ENCODE measurements around the gene ZNF316.

The ZNF316 gene

DNA sequence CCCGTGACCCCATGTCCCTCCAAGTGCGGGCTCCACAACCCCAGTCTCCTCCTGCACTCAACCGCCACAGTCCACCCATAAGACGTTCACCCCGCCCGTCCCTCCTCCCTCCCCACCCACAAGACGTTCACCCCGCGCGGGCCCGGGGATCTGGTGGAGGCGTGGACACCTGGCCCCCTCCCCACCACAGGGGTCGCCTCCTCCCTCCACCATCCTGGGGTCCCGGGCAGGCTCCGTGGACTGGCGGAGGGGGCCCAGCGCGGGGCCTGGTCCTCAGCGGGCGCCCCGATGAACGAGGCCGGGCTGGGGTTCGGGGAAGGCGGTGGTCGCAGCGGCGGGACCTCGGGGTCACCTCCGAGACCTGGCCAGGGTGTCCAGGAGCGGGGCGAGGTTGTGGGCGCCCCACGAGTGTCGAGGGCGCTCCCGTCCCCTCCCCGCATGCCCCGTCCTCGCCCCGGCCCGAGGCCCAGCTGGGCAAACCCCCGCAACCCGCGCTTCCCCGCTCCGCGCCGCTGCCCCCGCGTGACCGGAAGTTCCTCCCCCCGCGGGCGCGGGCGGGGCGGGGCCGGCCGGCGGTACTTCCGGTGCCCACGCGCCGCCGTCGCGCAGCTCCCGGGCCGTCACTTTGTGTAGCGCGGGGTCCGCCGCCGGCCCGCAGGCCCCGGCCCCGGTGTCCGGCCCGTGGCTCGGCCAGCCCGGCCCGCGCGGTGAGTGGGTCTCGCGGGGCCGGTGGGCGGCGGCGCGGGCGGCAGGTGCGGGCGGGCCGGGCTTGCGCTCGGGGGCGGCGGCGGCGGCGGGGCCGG lies at the start of gene ZNF316:
ZNF316 (plus strand) TSS at position 578 of the 803 bp plus-strand sequence. CDS start 5,092 bp downstream, outside the sequence.
- Mint-ChIP-seq H3K27me3 (no peaks in the 10 kb centered on the region), H3K9me3 (no peaks in the 10 kb centered on the region), H3K36me3 (ENCODE audit: low read depth) (peaks cover 21% of the 10 kb centered on the region), H3K4me3 (peak within 1 kb of the TSS; percentile 83), H3K4me1 (peaks cover 29% of the 10 kb centered on the region), H3K27ac (peak within 1 kb of the TSS; percentile 87)
- DNase-seq = peak; percentile 70
- ATAC-seq = peak; percentile 15

DNA sequence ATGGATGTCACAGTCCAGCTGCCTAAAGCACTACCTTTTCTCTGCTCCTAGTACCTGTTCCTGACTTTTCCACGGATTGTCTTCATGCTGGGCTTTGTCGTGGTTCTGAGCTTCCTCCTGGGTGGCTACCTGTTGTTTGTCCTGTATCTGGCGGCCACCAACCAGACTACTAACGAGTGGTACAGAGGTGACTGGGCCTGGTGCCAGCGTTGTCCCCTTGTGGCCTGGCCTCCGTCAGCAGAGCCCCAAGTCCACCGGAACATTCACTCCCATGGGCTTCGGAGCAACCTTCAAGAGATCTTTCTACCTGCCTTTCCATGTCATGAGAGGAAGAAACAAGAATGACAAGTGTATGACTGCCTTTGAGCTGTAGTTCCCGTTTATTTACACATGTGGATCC lies 48.6 kb upstream of the ZNF316 start:
- peak overlapping the region; percentile 37 for H3K27ac Mint-ChIP-seq
- H3K27me3 Mint-ChIP-seq = no peaks in the 10 kb centered on the region
- no peak for DNase-seq
- ATAC-seq = no peak
- peaks cover 14% of the 10 kb centered on the region for H3K4me1 Mint-ChIP-seq
- H3K4me3 Mint-ChIP-seq = peak overlapping the region; percentile 45
- peaks cover 38% of the 10 kb centered on the region for H3K36me3 Mint-ChIP-seq (ENCODE audit: low read depth)
- no peaks in the 10 kb centered on the region for H3K9me3 Mint-ChIP-seq

DNA sequence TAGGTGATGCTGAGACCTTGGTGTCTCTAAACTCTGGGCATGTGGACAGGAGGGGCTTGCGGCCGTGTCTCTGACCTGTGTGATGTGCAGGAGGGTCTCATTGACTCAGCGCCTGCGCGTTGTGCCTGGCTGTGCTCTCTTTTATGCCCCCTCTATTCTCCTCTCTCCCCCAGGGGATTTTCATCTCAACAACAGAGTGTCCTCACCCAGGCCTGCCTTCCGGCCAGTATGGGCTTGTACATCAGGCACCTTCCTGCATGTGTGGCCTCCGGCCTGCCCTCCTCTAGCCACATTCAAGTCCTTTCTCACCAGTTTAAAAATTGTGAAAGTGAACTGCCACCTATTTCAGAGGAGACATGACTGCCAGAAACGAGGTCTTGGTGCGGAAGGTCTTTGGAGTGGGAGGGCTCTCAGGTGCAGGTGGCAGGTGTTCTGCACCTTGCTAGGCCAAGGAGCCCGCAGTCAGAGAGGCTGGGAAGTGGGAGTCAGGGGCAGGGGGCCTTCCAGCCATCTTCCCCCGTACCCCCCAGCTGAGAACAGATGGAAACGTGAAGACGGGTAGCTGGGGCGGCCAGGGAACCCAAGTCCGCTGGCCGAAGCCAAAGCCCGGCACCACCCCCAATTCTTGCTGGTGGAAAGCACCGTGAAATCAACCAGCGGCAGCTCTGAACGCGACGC lies 47.8 kb upstream of the ZNF316 start:
- H3K4me3 Mint-ChIP-seq = peak overlapping the region; percentile 75
- no peak for ATAC-seq
- no peak for DNase-seq
- no peaks in the 10 kb centered on the region for H3K9me3 Mint-ChIP-seq
- peak overlapping the region; percentile 69 for H3K27ac Mint-ChIP-seq
- H3K27me3 Mint-ChIP-seq = no peaks in the 10 kb centered on the region
- H3K4me1 Mint-ChIP-seq = peaks cover 14% of the 10 kb centered on the region
- peaks cover 43% of the 10 kb centered on the region for H3K36me3 Mint-ChIP-seq (ENCODE audit: low read depth)

DNA sequence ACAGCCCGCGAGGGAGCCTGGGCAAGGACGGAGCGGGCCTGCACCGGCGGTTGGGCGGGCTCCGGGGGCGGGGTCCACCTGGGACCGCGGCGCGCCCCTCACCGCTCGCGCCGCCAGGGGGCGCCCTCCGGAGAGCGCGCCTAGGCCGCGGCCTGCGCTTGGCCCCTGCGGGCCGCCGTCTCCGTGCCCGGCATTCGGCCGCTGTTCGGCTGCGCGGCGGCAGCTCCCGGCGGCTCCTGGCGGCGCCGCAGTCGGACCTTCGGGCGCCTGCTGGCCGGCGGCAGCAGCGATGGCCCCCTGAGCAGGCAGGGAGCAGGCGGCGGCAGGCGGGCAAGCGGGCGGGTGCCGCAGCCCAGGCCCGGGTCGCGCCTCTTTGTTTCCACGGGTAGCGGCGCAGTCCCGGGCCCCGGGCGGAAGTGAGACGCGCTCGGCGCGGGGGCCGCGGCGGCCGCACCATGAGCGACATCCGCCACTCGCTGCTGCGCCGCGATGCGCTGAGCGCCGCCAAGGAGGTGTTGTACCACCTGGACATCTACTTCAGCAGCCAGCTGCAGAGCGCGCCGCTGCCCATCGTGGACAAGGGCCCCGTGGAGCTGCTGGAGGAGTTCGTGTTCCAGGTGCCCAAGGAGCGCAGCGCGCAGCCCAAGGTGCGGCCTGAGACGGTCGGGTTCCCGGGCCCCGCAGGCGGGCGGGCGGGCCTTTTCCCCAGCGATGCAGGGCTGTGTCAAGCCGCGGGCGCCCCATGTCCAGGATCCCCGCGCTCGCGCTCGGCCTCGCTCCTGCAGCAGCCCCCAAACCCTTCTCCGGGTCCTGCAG lies 47.1 kb upstream of the ZNF316 start, which contains the start of gene INTS15:
INTS15 (plus strand) TSS at position 193 of the 816 bp plus-strand sequence; CDS start at position 456, 263 bp downstream.
- peaks cover 14% of the 10 kb centered on the region for H3K4me1 Mint-ChIP-seq
- H3K27ac Mint-ChIP-seq = peak within 1 kb of the TSS; percentile 91
- H3K4me3 Mint-ChIP-seq = peak within 1 kb of the TSS; percentile 93
- ATAC-seq (peak; percentile 94), DNase-seq (peak; percentile 88)
- H3K27me3 Mint-ChIP-seq = no peaks in the 10 kb centered on the region
- H3K9me3 Mint-ChIP-seq = no peaks in the 10 kb centered on the region
- peaks cover 38% of the 10 kb centered on the region for H3K36me3 Mint-ChIP-seq (ENCODE audit: low read depth)

DNA sequence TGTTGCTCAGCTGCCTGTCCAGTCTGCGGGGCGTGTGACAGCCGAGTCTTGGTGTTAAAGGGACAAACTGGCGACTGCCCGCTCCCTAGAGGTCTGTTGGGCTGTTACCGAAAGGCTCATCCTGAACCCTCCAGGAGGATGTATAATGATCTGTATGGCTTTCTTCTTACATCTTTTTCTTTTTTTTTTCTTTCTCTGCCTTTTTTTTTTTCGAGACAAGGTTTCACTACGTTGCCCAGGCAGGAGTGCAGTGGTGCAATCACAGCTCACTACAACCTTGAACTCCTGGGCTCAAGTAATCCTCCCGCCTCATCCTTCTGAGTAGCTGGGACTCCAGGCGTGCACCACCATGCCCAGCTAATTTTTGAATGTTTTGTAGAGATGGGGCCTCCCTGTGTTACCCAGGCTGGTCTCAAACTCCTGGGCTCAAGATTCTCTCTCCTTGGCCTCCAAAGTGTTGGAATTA lies 46.4 kb upstream of the ZNF316 start:
- Mint-ChIP-seq H3K4me3 (peak overlapping the region; percentile 93), H3K9me3 (no peaks in the 10 kb centered on the region), H3K27ac (peak overlapping the region; percentile 91), H3K27me3 (no peaks in the 10 kb centered on the region), H3K4me1 (peaks cover 14% of the 10 kb centered on the region), H3K36me3 (ENCODE audit: low read depth) (peaks cover 36% of the 10 kb centered on the region)
- no peak for DNase-seq
- ATAC-seq = no peak

DNA sequence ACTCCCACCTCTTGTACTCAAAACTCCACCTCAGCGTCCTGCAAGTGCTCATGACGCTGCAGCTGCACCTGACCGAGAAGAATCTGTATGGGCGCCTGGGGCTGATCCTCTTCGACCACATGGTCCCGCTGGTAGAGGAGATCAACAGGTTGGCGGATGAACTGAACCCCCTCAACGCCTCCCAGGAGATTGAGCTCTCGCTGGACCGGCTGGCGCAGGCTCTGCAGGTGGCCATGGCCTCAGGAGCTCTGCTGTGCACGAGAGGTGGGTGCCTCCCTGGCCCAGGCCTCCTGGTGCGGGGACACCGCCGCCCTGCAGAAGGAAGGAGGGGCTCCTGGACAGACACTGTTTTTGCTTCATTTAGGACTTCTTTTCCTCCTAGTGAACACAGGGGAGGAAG lies 37.0 kb upstream of the ZNF316 start:
- ATAC-seq (no peak), DNase-seq (no peak)
- H3K36me3 Mint-ChIP-seq (ENCODE audit: low read depth) = peaks cover 37% of the 10 kb centered on the region
- H3K4me3 Mint-ChIP-seq = no peak overlapping the region
- H3K9me3 Mint-ChIP-seq = no peaks in the 10 kb centered on the region
- H3K27ac Mint-ChIP-seq = no peak overlapping the region
- H3K27me3 Mint-ChIP-seq = no peaks in the 10 kb centered on the region
- peaks cover 2% of the 10 kb centered on the region for H3K4me1 Mint-ChIP-seq

DNA sequence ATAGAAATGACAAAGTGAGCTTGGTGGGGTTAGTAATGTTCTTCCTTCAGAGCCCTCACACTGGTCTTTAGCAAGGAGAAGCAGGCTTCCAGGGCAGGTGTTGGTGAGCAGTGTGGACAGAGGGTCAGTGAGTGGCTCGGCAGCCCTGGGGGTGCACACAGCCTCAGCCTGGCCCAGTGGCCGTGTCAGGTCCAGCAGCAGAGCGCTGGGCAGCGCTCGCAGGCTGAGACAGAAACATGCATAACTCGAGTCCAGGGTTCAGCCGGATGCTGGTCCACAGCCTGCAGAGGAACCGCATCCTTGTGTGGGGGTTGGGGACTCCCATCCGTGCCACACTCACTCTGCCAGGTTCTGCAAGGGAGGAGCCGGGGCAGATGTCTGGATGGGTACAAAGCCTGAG lies 32.7 kb upstream of the ZNF316 start:
- Mint-ChIP-seq H3K9me3 (no peaks in the 10 kb centered on the region), H3K36me3 (ENCODE audit: low read depth) (peaks cover 24% of the 10 kb centered on the region), H3K27me3 (no peaks in the 10 kb centered on the region), H3K27ac (no peak overlapping the region), H3K4me3 (no peak overlapping the region), H3K4me1 (peaks cover 2% of the 10 kb centered on the region)
- ATAC-seq = no peak
- no peak for DNase-seq

DNA sequence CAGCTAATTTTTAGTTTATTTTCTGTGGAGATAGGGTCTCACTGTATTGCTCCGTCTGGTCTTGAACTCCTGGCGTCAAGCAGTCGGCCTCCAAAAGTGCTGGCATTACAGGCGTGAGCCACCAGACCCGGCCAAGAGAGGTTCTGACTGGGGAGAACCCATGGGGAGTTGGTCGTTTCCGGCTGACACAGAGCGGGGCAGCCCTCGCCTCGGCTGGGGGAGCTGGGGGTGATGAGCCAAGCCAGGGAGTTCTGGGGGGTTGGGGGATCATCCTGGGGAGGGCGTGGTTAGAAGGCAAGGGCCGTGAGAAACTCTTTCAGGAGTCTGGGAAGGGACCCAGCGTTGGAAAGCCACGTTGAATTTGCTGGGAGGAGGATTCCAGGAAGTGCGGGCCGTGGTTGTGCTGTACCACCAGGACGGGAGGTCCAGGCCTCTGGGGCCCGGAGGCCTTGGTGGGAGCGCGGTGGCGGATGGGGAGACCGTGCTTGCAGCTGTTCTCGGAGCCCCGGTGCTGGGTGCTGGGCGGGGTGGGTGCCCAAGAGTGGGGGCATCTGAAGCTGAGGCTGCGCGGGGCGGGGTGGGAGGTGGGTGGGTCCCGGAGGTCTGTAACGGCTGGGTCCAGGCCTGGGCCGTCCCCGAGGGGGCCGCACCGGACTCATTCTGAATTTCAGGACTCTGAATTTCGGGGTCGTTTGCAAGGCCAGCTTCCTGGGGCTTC lies 30.1 kb upstream of the ZNF316 start:
- Mint-ChIP-seq H3K4me3 (no peak overlapping the region), H3K36me3 (ENCODE audit: low read depth) (peaks cover 20% of the 10 kb centered on the region), H3K9me3 (no peaks in the 10 kb centered on the region), H3K27ac (no peak overlapping the region), H3K4me1 (peaks cover 2% of the 10 kb centered on the region), H3K27me3 (no peaks in the 10 kb centered on the region)
- DNase-seq (no peak), ATAC-seq (no peak)

DNA sequence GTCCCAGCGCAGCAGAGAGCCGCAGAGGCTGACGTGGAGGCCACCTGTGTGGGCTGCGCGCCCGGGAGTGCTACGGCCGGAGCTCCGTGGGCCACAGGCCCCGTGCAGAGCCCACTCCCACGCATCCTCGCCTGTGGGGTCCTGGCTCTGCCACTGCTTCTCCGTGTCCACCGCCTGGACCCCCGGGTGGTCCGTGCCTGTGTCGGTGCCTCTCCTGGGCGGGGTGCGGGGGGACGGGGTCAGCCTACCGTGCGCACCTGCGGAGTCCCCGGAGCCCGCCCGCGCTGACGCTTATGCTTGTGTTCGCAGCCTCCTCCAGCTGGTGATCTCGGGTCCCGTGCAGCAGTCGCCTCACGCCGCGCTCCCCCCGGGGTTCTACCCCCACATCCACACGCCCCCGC lies 29.5 kb upstream of the ZNF316 start:
- H3K4me1 Mint-ChIP-seq = no peaks in the 10 kb centered on the region
- ATAC-seq (no peak), DNase-seq (no peak)
- no peak overlapping the region for H3K4me3 Mint-ChIP-seq
- no peaks in the 10 kb centered on the region for H3K9me3 Mint-ChIP-seq
- H3K27me3 Mint-ChIP-seq = no peaks in the 10 kb centered on the region
- H3K27ac Mint-ChIP-seq = no peak overlapping the region
- H3K36me3 Mint-ChIP-seq (ENCODE audit: low read depth) = peaks cover 14% of the 10 kb centered on the region

DNA sequence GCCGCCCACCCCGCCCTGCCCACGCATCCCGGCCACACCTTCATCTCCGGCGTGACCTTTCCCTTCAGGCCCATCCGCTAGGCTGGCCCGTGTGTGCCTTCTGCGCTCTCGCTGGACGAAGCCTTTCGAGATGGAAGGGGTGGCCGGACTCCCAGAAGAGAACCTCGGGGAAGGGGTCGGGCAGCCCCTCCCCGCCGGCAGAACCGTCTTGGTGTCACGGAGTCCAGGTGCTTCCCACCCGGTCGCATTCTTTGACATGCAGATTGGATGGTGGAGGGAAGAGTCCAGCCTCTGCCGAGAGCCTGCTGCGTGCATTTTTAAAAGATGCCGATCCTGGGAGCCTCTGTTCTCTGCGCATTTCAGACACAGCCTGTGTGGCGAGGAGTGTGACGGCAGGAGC lies 29.0 kb upstream of the ZNF316 start:
- no peaks in the 10 kb centered on the region for H3K27me3 Mint-ChIP-seq
- no peaks in the 10 kb centered on the region for H3K4me1 Mint-ChIP-seq
- no peak for ATAC-seq
- no peak overlapping the region for H3K4me3 Mint-ChIP-seq
- no peaks in the 10 kb centered on the region for H3K9me3 Mint-ChIP-seq
- H3K36me3 Mint-ChIP-seq (ENCODE audit: low read depth) = peaks cover 12% of the 10 kb centered on the region
- H3K27ac Mint-ChIP-seq = no peak overlapping the region
- DNase-seq = no peak

DNA sequence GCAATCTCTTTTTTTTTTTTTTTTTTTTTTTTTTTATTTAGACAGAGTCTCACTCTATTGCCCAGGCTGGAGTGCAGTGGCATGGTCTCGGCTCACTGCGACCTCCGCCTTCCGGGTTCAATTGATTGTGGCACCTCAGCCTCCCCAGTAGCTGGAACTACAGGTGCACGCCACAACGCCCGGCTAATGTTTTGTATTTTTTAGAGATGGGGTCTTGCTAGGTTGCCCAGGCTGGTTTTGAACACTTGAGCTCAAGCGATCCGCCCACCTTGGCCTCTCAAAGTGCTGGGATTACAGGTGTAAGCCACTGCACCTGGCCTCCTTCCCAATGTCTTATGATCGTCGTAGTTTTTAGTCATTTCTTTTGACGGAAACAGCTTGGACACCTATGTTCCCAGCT lies 28.3 kb upstream of the ZNF316 start:
- Mint-ChIP-seq H3K27ac (no peak overlapping the region), H3K36me3 (ENCODE audit: low read depth) (peaks cover 9% of the 10 kb centered on the region), H3K4me1 (no peaks in the 10 kb centered on the region), H3K27me3 (no peaks in the 10 kb centered on the region), H3K4me3 (no peak overlapping the region), H3K9me3 (no peaks in the 10 kb centered on the region)
- ATAC-seq (no peak), DNase-seq (no peak)

DNA sequence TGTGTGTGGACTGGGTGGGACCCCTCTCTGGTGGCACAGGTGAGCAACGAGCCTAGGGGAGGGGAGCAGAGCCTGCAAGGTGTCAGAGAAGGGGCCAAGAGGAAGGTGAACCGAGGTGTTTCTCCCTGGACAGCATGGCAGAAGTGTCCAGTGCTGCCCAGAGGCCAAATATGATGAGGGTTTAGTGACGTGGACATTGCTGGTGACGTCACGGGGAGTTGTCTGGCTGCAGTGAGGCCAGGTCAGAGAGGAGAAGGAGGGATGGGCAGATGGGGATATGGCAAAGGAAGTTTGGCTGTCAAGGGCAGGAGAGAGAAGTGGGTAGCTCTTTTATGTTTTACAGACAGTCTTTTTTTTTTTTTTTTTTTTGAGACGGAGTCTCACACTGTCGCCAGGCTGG lies 24.3 kb upstream of the ZNF316 start:
- no peak for ATAC-seq
- Mint-ChIP-seq H3K27me3 (peaks cover 3% of the 10 kb centered on the region), H3K4me3 (no peak overlapping the region)

DNA sequence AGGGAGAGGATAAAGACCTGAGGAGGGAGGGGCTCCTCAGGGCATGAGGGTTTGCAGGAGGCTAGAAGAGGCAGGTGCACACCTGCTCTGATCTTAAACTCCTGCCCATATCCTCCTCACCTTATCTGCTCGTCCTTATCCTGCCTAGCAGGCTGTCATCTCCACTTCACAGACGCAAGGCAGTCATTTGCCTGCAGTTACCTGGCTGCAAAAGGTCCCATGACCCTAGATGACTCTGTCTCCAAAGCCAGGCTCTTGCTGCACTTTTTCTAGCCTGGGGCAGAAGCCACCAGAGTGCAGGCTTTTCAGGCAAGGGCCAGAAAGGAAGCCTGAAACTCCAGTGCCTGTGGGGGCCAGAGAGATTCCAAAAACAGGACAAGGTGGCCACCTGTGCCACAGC lies 23.4 kb upstream of the ZNF316 start:
- Mint-ChIP-seq H3K36me3 (ENCODE audit: low read depth) (peaks cover 2% of the 10 kb centered on the region), H3K4me3 (no peak overlapping the region), H3K9me3 (no peaks in the 10 kb centered on the region), H3K27me3 (peaks cover 3% of the 10 kb centered on the region), H3K27ac (no peak overlapping the region), H3K4me1 (peaks cover 11% of the 10 kb centered on the region)
- DNase-seq (no peak), ATAC-seq (no peak)

More for the DNA sequence above, 24.3 kb upstream of the ZNF316 start:
- no peak for DNase-seq
- Mint-ChIP-seq H3K9me3 (no peaks in the 10 kb centered on the region), H3K27ac (no peak overlapping the region), H3K36me3 (ENCODE audit: low read depth) (peaks cover 2% of the 10 kb centered on the region), H3K4me1 (peaks cover 8% of the 10 kb centered on the region)
